T-helper 17 cell (primary cell): ENCODE data around the gene NF2. TPM values are rescaled to one million over a fixed set of nuclear protein-coding genes. Genes with fewer than 3 reads are reported as not detected.
"Not testable (repeated sequence)": the region's sequence is repeated elsewhere in the genome, so short reads cannot be mapped to it uniquely, and the experiment has no call there.

Source experiments
- ATAC-seq: fragments of 150-1000 bp; cut with Tn5 transposase; 2 replicates; pipeline ENCODE4 v1.10.0; 2021; ENCODE audit warnings: mild to moderate bottlenecking, moderate library complexity
- DNase-seq, 3 donors: peaks; one replicate each; pipeline versions ENCODE4 v3.0.0 to v3.0.0-alpha.2; 2020 to 2021
- H3K9me3 ChIP-seq: one replicate; pipeline ENCODE4 v1.7.0; 2013; ENCODE audit warnings: low read length, mild to moderate bottlenecking; ENCODE audit not compliant: control insufficient read depth, poor library complexity, severe bottlenecking
- H3K27ac Mint-ChIP-seq: one replicate; pipeline ENCODE4 v1.8.0; 2022; ENCODE audit warnings: mild to moderate bottlenecking, moderate library complexity, mixed read lengths
- H3K27me3 Mint-ChIP-seq: one replicate; pipeline ENCODE4 v1.8.0; 2022; ENCODE audit warnings: mixed read lengths
- H3K36me3 Mint-ChIP-seq: one replicate; pipeline ENCODE4 v1.8.0; 2022; ENCODE audit warnings: low read depth, mixed read lengths
- H3K4me1 Mint-ChIP-seq: one replicate; pipeline ENCODE4 v1.8.0; 2022; ENCODE audit warnings: mild to moderate bottlenecking, mixed read lengths
- H3K4me3 Mint-ChIP-seq: one replicate; pipeline ENCODE4 v1.8.0; 2022; ENCODE audit warnings: mild to moderate bottlenecking, moderate library complexity, mixed read lengths
- total RNA-seq, 4 donors: library from RNA in 2 of 4; stranded (reverse) in 2 of 4; gene quantifications; one replicate each; pipeline ENCODE4 v1.2.3 and lab custom pipeline; 2022 to 2026

Gene NF2
- total RNA-seq (10 to 100 TPM; 23.8 to 29.3 TPM), total RNA-seq (lab: John Stamatoyannopoulos, UW) (51.7 to 82.5 reads per million in 2 donors)

- DNase-seq = peak; percentile 97 to 98 (median 98)
- peak; percentile 97 for ATAC-seq
- H3K9me3 ChIP-seq = no peaks in the 10 kb centered on the region
- Mint-ChIP-seq H3K4me3 (peak within 1 kb of the TSS; percentile 91), H3K27me3 (no peaks in the 10 kb centered on the region), H3K27ac (peak within 1 kb of the TSS; percentile 86), H3K36me3 (no peaks in the 10 kb centered on the region), H3K4me1 (peaks cover 14% of the 10 kb centered on the region)
Observed at GRCh38 chr22:29603358-29604075, at the start of gene NF2. TSS of gene NF2 (plus strand) at chr22:29603633. CDS start at chr22:29603999, 366 bp downstream.

- Mint-ChIP-seq H3K27me3 (no peaks in the 10 kb centered on the region), H3K27ac (peak overlapping the region; percentile 57), H3K4me1 (peaks cover 10% of the 10 kb centered on the region), H3K36me3 (peaks cover 14% of the 10 kb centered on the region), H3K4me3 (no peak overlapping the region)
- no peaks in the 10 kb centered on the region for H3K9me3 ChIP-seq
- DNase-seq (no peak), ATAC-seq (no peak)
Observed at GRCh38 chr22:29555065-29555644, 48.3 kb upstream of the NF2 start.

GRCh38 chr22:29559030-29559429 is 44.4 kb upstream of the NF2 start:
- no peak for DNase-seq
- Mint-ChIP-seq H3K27ac (peak overlapping the region; percentile 14), H3K4me1 (no peaks in the 10 kb centered on the region), H3K27me3 (no peaks in the 10 kb centered on the region), H3K36me3 (peaks cover 16% of the 10 kb centered on the region), H3K4me3 (no peak overlapping the region)
- no peak for ATAC-seq
- H3K9me3 ChIP-seq = no peaks in the 10 kb centered on the region

- H3K27ac Mint-ChIP-seq = peak overlapping the region; percentile 66
Observed at GRCh38 chr22:29559853-29560252, 43.6 kb upstream of the NF2 start.

GRCh38 chr22:29563652-29564460 is 39.6 kb upstream of the NF2 start:
- DNase-seq = no peak
- Mint-ChIP-seq H3K4me1 (no peaks in the 10 kb centered on the region), H3K36me3 (peaks cover 16% of the 10 kb centered on the region), H3K4me3 (no peak overlapping the region), H3K27ac (no peak overlapping the region), H3K27me3 (no peaks in the 10 kb centered on the region)
- no peak for ATAC-seq
- H3K9me3 ChIP-seq = no peaks in the 10 kb centered on the region

More at GRCh38 chr22:29559853-29560252, 43.6 kb upstream of the NF2 start:
- Mint-ChIP-seq H3K27me3 (no peaks in the 10 kb centered on the region), H3K36me3 (peaks cover 16% of the 10 kb centered on the region), H3K4me1 (no peaks in the 10 kb centered on the region), H3K4me3 (no peak overlapping the region)
- DNase-seq (no peak), ATAC-seq (no peak)
- H3K9me3 ChIP-seq = no peaks in the 10 kb centered on the region

GRCh38 chr22:29566513-29566912 is 36.9 kb upstream of the NF2 start:
- H3K4me1 Mint-ChIP-seq, DNase-seq, H3K9me3 ChIP-seq, H3K27me3 Mint-ChIP-seq, H3K36me3 Mint-ChIP-seq, H3K4me3 Mint-ChIP-seq, H3K27ac Mint-ChIP-seq, ATAC-seq: not testable (repeated sequence)

GRCh38 chr22:29567338-29567737 is 36.1 kb upstream of the NF2 start:
- peak overlapping the region; percentile 4 for H3K27ac Mint-ChIP-seq
- H3K9me3 ChIP-seq = no peaks in the 10 kb centered on the region
- H3K36me3 Mint-ChIP-seq = peaks cover 5% of the 10 kb centered on the region
- ATAC-seq (no peak), DNase-seq (no peak)
- peaks cover 4% of the 10 kb centered on the region for H3K4me1 Mint-ChIP-seq
- H3K27me3 Mint-ChIP-seq = no peaks in the 10 kb centered on the region
- H3K4me3 Mint-ChIP-seq = no peak overlapping the region

- no peak for ATAC-seq
- Mint-ChIP-seq H3K36me3 (peaks cover 5% of the 10 kb centered on the region), H3K4me3 (no peak overlapping the region), H3K27me3 (no peaks in the 10 kb centered on the region), H3K4me1 (peaks cover 4% of the 10 kb centered on the region), H3K27ac (no peak overlapping the region)
- no peaks in the 10 kb centered on the region for H3K9me3 ChIP-seq
- no peak for DNase-seq
Observed at GRCh38 chr22:29569011-29569678, 34.3 kb upstream of the NF2 start.

GRCh38 chr22:29570456-29570855 is 33.0 kb upstream of the NF2 start:
- peak overlapping the region; percentile 66 for H3K27ac Mint-ChIP-seq
- H3K4me1 Mint-ChIP-seq = peaks cover 4% of the 10 kb centered on the region
- no peaks in the 10 kb centered on the region for H3K9me3 ChIP-seq
- DNase-seq (no peak), ATAC-seq (no peak)
- no peaks in the 10 kb centered on the region for H3K27me3 Mint-ChIP-seq
- no peak overlapping the region for H3K4me3 Mint-ChIP-seq
- peaks cover 5% of the 10 kb centered on the region for H3K36me3 Mint-ChIP-seq

- H3K4me1 Mint-ChIP-seq = peaks cover 4% of the 10 kb centered on the region
Observed at GRCh38 chr22:29570912-29571549, 32.4 kb upstream of the NF2 start.

GRCh38 chr22:29574762-29575450 is 28.5 kb upstream of the NF2 start:
- no peak for ATAC-seq
- Mint-ChIP-seq H3K4me3 (no peak overlapping the region), H3K4me1 (peaks cover 5% of the 10 kb centered on the region), H3K36me3 (no peaks in the 10 kb centered on the region), H3K27me3 (no peaks in the 10 kb centered on the region), H3K27ac (no peak overlapping the region)
- no peak for DNase-seq
- H3K9me3 ChIP-seq = no peaks in the 10 kb centered on the region

More at GRCh38 chr22:29570912-29571549, 32.4 kb upstream of the NF2 start:
- ATAC-seq (no peak), DNase-seq (no peak)
- H3K4me3 Mint-ChIP-seq = no peak overlapping the region
- H3K36me3 Mint-ChIP-seq = peaks cover 5% of the 10 kb centered on the region
- peak overlapping the region; percentile 66 for H3K27ac Mint-ChIP-seq
- H3K27me3 Mint-ChIP-seq = no peaks in the 10 kb centered on the region
- no peaks in the 10 kb centered on the region for H3K9me3 ChIP-seq
